Amniotic epithelial cell (primary cell): ENCODE results near the gene EPHX1.
A peak's percentile ranks its signal among the peaks of the same experiment; 100 is the strongest.
"Not testable (repeated sequence)": the region's sequence is repeated elsewhere in the genome, so short reads cannot be mapped to it uniquely, and the experiment has no call there.

Experiments used
- DNase-seq: peaks from one replicate; pipeline ENCODE4 v3.0.0-alpha.2; 2010; ENCODE audit warnings: low read depth

The EPHX1 gene

GRCh38 chr1:225816643-225817538, 7.0 kb downstream of the EPHX1 start:
- no peak for DNase-seq

- DNase-seq, result peak; percentile 85
These were observed 7.7 kb downstream of the EPHX1 start for GRCh38 chr1:225817611-225818061.

GRCh38 chr1:225818229-225818628, 8.3 kb downstream of the EPHX1 start:
- DNase-seq, result no peak

GRCh38 chr1:225819346-225820192, 9.6 kb downstream of the EPHX1 start:
- no peak for DNase-seq

GRCh38 chr1:225820522-225821120, 10.7 kb downstream of the EPHX1 start:
- no peak for DNase-seq

- DNase-seq, result no peak
These were observed 12.9 kb downstream of the EPHX1 start for GRCh38 chr1:225822655-225823403.

- peak; percentile 13 for DNase-seq
These were observed 13.9 kb downstream of the EPHX1 start for GRCh38 chr1:225823811-225824261.

GRCh38 chr1:225824533-225824941, 14.6 kb downstream of the EPHX1 start:
- no peak for DNase-seq

GRCh38 chr1:225825078-225825477, 15.2 kb downstream of the EPHX1 start:
- DNase-seq, result no peak

GRCh38 chr1:225825607-225826007, 15.7 kb downstream of the EPHX1 start:
- DNase-seq, result peak; percentile 30

GRCh38 chr1:225827076-225827475, 17.2 kb downstream of the EPHX1 start:
- DNase-seq, result no peak

GRCh38 chr1:225828706-225829345, 18.9 kb downstream of the EPHX1 start:
- no peak for DNase-seq

GRCh38 chr1:225830841-225831240, 20.9 kb downstream of the EPHX1 start:
- no peak for DNase-seq

- peak; percentile 46 for DNase-seq
These were observed 24.7 kb downstream of the EPHX1 start for GRCh38 chr1:225834417-225835329.

GRCh38 chr1:225835856-225836255, 25.9 kb downstream of the EPHX1 start:
- peak; percentile 13 for DNase-seq

GRCh38 chr1:225836296-225836695, 26.4 kb downstream of the EPHX1 start:
- DNase-seq, result not testable (repeated sequence)

GRCh38 chr1:225838793-225839192, 28.9 kb downstream of the EPHX1 start:
- DNase-seq, result no peak

GRCh38 chr1:225840223-225840610, 30.3 kb downstream of the EPHX1 start:
- DNase-seq, result no peak

- DNase-seq, result no peak
These were observed 30.8 kb downstream of the EPHX1 start for GRCh38 chr1:225840713-225841112.

- no peak for DNase-seq
These were observed 32.1 kb downstream of the EPHX1 start for GRCh38 chr1:225842074-225842473.
